GM21786 (cell line): ENCODE data around the gene PYGB.
"Not testable (repeated sequence)": the region's sequence is repeated elsewhere in the genome, so short reads cannot be mapped to it uniquely, and the experiment has no call there.

Experiments
- ATAC-seq: cut with Tn5 transposase; IDR thresholded peaks from one replicate; pipeline ENCODE4 v1.9.1; 2021; ENCODE audit not compliant: unreplicated experiment

Gene PYGB

DNA sequence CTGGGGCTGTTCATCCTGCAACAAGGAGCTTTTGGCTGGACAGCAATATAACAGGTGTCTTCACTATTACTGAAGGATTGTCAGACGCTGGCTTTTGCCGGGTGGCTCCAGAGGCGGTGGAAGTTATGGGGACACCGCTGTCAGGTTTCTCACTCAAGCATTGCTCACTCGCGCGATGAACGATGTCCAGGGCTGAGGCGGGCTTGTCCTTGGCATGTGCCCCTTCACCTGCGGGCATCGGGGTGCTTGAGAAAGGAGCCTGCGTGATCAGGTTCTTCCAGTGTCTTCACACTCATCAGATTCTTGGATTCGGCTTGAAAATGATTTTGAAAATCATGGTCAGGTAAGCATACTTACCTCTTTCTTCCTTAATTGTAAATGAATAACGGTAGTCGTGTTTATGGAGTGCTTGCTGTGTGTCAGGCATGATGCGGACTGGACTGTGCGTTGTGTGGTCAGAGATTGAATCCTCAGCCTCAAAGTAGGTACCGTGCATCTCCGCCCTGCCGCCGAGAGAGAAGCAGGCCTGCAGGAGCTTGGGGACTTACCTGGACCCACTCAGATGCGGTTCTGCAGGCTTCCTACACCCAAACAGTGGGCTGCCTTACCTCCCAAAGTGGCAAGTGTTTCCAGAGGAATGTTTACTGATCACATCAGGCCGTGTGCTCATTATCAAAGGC, 18.3 kb upstream of the PYGB start:
- ATAC-seq = no peak

DNA sequence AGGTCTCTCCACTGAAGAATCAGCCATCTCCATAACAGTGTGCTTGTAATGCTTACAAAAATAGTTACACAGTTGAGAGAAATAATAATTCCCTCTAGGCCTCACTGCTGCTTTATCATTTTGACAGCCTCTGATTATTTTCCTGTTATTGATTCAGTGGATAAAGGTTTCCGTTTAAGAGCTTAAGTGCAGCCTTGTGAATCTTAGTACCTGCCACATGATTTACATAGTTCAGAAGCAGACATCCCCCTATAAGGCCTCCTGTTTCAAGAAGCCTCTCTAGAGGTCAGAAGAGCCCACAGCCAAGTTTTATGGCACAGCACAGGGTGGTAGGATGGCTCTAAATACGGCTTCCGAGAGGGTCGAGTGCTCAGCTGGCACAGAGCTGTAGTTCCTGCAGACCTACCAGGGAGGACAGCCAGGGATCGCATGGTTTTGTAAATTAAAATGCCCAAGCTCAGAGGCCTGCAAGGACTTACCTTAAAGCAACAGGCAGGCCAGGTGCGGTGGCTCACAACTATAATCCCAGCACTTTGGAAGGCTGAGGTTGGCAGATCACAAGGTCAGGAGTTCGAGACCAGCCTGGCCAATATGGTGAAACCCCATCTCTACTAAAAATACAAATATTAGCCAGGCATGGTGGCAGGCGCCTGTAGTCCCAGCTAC, 17.6 kb upstream of the PYGB start:
- peak; percentile 75 for ATAC-seq

DNA sequence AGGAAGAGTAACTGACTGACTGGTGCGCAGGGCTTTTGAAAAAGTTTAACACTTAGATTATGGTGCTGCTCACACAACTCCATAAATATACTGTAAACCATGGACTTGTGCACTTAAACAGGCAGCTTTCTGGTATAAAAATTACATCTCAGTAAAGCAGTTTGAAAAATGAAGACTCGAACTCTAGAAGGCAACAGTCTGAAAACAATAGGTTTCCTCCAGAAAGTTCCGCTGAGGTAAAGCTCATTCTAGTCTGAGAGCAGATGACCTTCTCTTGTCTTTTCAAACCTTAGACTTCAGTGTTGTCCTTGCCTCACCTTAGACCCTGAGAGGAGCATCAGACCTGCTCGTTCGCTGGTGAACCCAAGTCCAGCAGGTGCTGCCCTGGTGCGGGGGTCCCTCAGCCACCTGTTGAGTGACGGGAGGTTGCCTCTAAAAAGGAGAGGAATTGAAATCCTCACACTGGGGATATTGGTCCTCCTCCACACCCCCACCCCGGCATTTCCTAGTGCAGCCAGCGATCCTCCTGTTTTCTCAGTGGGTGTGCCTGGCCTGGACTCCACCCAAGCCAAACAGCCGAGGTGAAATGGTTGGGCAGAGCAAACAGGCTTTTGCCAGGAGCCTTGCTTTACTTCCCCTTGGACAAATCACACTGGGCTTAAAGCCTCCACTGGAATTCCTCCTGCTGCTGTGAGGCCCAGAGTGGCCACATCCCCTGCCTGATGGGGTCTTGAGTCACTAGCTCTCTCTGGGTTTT, 14.7 kb upstream of the PYGB start:
- ATAC-seq = no peak

DNA sequence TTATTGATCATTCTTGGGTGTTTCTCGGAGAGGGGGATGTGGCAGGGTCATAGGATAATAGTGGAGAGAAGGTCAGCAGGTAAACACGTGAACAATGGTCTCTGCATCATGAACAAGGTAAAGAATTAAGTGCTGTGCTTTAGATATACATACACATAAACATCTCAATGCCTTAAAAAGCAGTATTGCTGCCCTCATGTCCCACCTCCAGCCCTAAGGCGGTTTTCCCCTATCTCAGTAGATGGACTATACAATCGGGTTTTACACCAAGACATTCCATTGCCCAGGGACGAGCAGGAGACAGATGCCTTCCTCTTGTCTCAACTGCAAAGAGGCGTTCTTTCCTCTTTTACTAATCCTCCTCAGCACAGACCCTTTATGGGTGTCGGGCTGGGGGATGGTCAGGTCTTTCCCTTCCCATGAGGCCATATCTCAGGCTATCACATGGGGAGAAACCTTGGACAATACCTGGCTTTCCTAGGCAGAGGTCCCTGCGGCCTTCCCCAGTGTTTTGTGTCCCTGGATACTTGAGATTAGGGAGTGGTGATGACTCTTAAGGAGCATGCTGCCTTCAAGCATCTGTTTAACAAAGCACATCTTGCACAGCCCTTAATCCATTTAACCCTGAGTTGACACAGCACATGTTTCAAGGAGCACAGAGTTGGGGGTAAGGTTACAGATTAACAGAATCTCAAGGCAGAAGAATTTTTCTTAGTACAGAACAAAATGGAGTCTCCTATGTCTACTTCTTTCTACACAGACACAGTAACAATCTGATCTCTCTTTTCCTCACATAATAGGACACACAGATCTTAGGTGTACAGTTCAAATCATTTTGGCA, 13.7 kb upstream of the PYGB start:
- not testable (repeated sequence) for ATAC-seq

DNA sequence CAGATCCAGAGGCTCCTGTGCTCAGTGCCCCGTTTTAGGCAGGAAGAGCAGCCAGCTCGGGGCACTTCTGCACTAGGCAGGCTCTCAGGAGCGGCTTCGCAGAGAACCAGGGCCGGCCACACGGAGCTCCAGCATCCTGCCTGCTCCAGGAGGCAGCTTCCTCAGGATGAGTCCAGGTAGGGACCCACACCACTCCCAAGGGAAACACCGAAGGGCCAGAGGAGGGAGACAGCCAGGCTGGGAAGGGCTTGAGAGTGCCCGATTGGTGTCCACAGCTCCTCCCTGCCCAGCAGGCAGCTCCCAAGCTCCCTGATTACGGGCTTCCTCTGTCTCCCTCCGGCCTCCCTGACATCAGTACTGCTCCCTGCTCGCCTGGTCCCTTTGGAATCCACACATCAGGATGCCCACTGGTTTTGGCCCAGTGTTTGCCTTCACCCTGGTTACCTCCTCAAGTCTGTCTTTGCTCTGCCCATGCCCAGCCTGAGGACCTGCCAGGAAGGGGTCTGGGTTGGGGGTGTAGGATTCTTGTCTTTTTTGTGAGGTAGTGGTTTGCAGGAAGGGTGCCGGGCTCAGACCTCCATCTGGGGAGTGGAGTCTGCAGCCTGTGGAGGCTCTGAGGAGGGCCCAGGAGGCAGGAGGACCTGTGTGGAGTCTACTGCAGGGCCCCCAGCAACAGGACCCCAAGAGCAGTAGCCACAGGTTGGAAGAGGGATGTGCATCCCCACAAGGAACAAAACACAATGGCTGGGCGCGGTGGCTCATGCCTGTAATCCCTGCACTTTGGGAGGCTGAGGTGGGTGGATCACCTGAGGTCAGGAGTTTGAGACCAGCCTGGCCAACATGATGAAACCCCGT, 11.2 kb upstream of the PYGB start:
- ATAC-seq = no peak

DNA sequence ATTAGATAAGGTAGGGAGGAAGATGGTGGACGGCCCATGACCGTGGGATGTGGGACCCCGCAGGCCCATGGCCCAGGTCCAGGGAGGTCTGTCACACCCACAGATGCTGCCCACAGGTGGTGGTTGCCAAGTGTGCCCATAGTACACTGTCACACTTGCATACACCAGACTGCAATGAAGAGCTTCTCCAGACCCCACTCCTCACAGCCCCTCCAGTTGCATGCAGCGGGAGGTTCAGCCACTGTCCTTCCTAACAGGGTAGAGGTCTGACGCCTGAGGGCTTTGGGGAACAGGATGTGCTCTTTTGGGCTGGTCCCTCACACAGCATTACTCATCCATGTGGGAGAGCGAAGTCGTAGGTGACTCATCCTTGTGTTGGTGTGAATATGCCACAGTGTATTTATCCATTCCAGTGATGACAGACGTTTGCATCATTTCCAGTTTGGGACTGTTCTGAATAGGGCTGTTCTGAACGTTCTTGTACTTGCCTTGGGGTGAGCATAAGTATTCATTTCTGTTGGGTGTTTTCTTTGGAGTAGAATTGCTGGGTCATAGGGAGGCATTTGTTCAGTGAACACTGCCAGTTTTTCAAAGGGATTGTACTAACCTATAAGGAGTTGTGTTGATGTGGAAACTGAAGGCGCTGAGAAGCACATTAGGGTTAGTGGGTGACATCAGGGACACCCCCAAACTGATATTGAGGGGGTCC, 10.1 kb upstream of the PYGB start:
- peak; percentile 72 for ATAC-seq

DNA sequence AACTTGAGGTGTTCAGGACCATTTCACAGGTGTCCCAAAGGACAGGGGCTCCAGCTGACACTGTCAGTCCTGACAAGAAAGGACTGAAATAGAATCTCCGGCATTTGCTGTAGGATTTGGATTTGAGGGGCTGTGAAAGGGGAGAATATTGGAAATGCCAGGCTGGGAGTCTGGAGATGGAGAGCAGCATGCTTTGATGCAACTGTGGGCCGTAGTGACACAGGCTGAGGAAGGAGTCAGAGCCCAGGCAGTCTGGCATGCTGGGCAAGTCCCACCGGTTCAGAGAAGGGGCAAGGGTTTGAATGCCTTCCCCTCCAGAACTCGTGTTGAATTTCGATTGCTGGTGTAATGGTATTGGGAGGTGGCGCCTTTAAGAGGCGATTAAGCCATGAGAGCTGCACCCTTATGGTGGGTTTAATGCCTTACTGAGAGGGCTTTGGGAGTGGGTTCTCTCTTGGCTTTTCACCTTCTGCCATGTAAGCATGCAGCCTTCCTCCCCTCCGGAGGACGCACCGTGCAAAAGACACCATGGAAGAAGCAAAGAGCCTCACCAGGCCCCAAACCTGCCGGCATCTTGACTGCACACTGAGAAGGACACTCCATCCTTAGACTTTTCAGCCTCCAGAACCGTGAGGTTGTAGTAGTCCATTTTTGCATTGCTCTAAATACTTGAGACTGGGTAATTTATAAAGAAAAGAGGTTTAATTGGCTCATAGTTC, 9.4 kb upstream of the PYGB start:
- ATAC-seq = no peak

DNA sequence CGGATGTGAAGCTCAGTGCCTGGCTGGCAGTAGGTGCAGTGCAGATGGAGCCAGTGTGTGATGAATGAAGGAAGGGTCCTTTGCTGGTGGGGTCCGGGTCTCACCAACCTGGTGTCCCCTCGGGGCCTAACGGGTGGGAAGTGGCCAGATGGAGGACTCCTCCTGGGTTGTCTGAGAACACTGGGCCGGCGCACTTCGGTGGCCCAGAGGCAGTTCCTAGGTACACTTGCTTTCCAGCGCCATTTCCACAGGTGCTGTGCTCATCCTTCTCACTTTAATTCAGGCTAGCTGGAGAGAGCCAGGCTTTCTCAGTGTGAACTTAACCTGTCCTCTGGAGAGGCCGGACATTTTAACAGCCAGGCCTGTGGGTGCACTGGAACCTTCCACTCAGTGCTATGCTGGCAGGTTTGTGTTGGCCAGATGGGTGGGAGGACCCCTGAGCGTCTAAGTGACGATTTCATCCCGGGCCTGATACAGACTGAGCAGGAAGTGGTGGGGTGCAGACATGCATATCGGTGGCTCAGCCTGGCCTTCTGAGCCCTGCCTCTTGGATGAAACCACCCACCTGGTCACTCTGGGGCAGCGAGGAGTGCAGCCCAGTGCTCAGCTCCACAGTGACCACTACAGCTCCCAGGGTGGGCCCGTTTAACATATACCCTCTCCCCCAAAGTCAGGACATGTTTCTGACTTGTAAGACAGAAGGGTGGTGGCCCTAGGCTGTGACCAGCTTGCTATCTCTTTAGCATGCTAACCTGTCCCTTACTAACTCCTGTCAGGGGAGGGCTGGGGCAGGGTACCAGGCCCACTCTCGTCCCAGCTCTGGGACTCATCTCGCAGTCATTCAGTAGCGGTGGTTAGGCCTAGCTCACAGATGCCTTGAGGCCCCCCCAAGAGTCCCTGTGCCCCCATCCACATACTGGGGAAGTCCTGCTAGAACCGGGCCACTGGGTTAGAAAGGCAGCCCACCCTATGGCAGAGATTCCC, 8.2 kb upstream of the PYGB start:
- no peak for ATAC-seq

DNA sequence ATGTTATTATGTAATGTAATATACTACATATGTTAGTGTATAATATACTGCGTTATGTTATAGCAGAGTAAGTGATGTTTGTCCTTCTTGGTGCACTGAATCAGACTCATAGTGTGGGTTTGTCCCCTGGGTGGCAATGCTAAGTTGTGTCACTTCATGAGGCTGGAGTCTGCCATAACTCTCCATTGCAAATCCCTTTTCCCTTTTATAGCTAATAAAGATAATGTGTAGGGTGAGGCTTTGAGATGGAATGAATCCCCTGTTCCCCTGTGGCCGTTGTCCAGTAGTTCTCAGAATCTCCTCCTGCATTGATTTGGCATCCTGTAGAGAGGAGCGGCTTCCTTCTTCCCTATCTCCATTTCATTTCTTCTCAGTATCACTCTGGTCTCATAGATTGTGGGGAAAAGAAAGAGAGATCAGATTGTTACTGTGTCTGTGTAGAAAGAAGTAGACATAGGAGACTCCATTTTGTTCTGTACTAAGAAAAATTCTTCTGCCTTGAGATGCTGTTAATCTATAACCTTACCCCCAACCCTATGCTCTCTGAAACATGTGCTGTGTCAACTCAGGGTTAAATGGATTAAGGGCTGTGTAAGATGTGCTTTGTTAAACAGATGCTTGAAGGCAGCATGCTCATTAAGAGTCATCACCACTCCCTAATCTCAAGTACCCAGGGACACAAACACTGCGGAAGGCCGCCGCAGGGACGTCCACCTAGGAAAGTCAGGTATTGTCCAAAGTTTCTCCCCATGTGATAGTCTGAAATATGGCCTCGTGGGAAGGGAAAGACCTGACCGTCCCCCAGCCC, 6.8 kb upstream of the PYGB start:
- ATAC-seq = not testable (repeated sequence)

DNA sequence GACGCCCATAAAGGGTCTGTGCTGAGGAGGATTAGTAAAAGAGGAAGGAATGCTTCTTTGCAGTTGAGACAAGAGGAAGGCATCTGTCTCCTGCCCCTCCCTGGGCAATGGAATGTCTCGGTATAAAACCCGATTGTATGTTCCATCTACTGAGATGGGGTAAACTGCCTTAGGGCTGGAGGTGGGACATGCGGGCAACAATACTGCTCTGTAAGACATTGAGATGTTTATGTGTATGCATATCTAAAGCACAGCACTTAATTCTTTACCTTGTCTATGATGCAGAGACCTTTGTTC, 6.3 kb upstream of the PYGB start:
- not testable (repeated sequence) for ATAC-seq

DNA sequence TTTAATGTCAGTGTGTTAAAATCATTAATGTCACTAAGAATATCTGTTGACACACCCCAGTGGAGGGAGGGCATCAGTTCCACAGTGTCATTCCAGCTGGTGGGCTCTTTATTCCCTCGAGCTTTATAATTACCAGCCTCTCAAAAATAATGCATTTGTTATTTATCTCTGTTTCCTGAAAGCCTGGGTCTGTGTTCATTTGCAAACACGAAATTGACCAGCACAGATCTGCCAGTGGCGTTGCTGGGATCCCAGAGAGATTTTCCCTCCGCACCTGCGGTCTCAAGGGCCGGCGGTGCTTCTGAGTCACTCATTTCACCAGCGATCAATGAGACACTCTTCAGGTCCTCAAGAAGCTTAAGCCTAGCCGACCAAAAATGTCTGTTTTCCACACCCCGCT, 5.7 kb upstream of the PYGB start:
- no peak for ATAC-seq

DNA sequence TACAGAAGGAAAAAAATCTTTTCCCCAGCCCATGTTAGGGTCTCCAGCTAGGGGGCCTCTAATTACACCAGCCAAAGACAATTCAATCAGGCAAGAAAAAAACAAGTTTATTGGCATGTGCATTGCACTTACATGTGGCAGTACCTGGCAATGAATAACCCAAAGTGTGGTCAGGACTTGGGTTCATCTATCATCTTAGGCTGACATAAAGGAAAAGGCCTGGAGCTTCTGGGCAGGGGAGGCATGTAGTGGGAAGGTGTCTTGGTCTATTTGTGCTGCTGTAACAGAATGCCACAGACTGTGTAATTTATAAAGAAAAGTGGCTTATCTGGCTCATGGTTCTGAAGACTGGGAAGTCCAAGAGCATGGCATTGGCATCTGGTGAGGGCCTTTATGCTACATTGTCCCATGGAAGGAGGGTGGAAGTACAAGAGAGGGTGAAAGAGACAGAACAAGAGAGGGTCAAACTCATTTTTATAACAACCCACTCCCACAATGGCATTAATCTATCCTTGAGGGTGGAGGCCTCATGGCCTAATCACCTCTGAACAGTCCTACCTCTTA, 4.4 kb upstream of the PYGB start:
- ATAC-seq = no peak

DNA sequence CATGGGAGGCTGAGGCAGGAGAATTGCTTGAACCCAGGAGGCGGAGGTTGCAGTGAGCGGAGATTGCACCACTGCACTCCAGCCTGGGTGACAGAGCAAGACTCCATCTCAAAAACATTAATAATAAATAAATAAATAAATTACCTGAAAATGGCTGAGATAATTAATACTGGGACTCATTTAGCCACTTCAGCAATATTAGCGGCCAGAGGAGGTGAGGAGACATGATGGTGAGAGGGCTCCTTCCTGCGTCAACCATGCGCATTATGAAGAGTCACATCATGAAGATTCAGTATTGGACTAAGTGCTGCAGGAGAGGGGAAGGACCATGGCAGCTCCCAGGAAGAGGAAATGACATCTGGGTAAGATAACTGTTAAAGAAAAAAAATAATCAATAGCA, 2.9 kb upstream of the PYGB start:
- no peak for ATAC-seq

DNA sequence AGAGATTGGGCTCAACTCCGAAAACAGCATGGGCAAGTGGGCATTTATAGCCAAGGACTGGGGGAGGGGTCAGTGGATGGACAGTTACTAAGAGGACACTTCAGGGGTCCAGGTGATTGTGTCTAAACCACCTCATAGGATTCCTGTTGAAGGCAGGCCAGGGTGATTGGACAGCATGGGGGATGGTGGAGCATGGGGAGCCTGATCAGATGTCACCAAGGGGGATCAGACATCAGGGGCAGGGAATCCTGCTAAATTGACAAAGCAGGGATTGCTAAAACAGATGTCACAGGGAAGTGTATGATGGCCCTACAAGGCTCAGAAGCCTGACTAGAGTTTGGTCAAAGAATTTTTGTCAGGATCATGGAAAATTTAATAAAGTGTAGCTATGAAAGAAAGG, 2.4 kb upstream of the PYGB start:
- no peak for ATAC-seq

DNA sequence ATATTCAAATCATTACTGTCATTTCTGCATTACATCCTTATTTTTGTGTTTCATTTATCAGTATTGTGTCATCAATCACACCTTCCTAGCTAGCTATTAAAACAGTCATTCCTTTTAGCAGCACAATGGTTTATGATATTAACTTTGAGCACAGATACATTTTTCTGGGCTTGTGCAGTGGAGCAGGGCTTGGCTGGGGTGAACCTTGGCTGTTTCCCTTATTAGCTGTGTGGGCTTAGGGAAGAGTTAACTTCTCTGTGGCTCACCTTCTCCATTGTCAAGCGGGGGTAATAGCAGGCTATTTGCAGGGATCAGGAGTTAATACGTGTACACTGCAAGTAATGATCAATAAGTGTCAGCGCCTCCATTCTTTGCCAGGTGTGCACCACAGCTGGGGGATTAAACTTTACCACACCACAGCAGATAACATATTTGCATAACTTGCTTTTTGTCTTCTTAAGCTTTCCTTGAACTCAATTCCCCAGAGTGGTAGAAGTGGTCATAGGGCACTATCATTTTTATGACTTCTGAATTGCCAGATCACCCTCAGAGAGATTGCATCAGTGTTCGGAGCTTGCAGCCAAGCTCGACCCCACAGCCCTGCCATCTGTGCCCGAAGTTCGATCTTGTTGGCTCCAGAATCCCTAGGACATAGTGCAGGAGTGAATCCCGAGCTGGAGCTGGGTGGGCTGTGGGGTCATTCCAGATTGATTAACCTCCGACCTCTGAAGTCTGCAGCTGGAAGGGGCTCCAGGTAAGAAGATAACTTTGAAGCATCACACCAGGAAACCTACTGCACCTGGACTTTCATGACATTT, 1.5 kb upstream of the PYGB start:
- ATAC-seq = peak; percentile 36

DNA sequence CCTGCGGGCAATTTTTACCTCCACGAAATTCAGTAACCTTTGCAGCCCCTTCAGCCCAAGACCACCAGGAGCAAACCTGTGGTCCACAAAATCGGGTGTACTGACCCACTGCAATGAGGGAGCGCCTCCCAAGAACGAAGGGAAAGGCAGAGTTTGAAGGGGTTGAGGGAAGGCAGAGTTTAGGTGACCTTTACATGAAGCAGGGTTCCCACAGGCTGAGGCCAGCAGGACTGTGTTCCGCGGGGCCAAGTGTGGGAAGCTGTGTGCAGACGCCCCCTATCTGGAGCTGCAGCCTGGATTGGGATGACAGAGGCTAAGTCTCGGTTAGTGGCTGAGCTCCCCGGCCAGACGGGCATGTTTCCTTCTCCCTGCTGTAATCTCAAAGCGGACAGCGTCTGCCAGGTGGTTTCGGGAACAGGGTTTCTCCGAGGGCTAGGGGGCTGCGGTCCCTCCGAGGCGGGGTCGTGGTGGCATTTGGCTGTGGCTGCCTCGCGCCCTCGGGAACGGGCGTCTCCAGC, 826 bp upstream of the PYGB start:
- ATAC-seq = peak; percentile 3
